Neural crest cell (in vitro differentiated cells): ENCODE measurements around the gene PFAS. TPM values are rescaled to one million over a fixed set of nuclear protein-coding genes. Genes with fewer than 3 reads are reported as not detected.
A peak's percentile ranks its signal among the peaks of the same experiment; 100 is the strongest.

Source experiments
- DNase-seq: peaks from one replicate; pipeline ENCODE4 v3.0.0; 2021; ENCODE audit warnings: low read depth, mixed read lengths, low spot score
- H3K27ac Mint-ChIP-seq: one replicate; pipeline ENCODE4 v1.8.0; 2021; ENCODE audit warnings: mild to moderate bottlenecking, mixed read lengths; ENCODE audit not compliant: unreplicated experiment
- H3K27me3 Mint-ChIP-seq: 2 replicates; pipeline ENCODE4 v1.8.0; 2021; ENCODE audit warnings: low read depth, mild to moderate bottlenecking, mixed read lengths
- H3K36me3 Mint-ChIP-seq: 2 replicates; pipeline ENCODE4 v1.8.0; 2021; ENCODE audit warnings: low read depth, mild to moderate bottlenecking, mixed read lengths
- H3K4me1 Mint-ChIP-seq: 2 replicates; pipeline ENCODE4 v1.8.0; 2021; ENCODE audit warnings: mixed read lengths
- H3K4me3 Mint-ChIP-seq: one replicate; pipeline ENCODE4 v1.8.0; 2021; ENCODE audit warnings: mild to moderate bottlenecking, mixed read lengths
- H3K9me3 Mint-ChIP-seq: 2 replicates; pipeline ENCODE4 v1.8.0; 2021; ENCODE audit warnings: mixed read lengths
- long read RNA-seq: library from polyadenylated mRNA; unstranded; transcript quantifications from one replicate; pipeline ENCODE4 v2.0.0, GENCODE V29; 2020
- total RNA-seq: library from RNA; stranded (reverse); gene quantifications from 2 replicates; pipeline ENCODE4 v1.2.1, GENCODE V29; 2021
- TF ChIP-seq, protein P1 (sequence below): fragments of 200-600 bp; sonication (generic); conservative IDR thresholded peaks from 2 replicates; pipeline ENCODE4 v1.5.0; 2021; ENCODE audit warnings: antibody characterized with exemption, mild to moderate bottlenecking

The PFAS gene, protein sequence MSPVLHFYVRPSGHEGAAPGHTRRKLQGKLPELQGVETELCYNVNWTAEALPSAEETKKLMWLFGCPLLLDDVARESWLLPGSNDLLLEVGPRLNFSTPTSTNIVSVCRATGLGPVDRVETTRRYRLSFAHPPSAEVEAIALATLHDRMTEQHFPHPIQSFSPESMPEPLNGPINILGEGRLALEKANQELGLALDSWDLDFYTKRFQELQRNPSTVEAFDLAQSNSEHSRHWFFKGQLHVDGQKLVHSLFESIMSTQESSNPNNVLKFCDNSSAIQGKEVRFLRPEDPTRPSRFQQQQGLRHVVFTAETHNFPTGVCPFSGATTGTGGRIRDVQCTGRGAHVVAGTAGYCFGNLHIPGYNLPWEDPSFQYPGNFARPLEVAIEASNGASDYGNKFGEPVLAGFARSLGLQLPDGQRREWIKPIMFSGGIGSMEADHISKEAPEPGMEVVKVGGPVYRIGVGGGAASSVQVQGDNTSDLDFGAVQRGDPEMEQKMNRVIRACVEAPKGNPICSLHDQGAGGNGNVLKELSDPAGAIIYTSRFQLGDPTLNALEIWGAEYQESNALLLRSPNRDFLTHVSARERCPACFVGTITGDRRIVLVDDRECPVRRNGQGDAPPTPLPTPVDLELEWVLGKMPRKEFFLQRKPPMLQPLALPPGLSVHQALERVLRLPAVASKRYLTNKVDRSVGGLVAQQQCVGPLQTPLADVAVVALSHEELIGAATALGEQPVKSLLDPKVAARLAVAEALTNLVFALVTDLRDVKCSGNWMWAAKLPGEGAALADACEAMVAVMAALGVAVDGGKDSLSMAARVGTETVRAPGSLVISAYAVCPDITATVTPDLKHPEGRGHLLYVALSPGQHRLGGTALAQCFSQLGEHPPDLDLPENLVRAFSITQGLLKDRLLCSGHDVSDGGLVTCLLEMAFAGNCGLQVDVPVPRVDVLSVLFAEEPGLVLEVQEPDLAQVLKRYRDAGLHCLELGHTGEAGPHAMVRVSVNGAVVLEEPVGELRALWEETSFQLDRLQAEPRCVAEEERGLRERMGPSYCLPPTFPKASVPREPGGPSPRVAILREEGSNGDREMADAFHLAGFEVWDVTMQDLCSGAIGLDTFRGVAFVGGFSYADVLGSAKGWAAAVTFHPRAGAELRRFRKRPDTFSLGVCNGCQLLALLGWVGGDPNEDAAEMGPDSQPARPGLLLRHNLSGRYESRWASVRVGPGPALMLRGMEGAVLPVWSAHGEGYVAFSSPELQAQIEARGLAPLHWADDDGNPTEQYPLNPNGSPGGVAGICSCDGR (N-terminal part only)
- total RNA-seq, result 201 and 217 TPM in 2 replicates
- long read RNA-seq, partial matches to known transcripts, result 7 of 9 reads
- long read RNA-seq, other reads (novel, unspliced or antisense), result 2 of 9 reads

DNA sequence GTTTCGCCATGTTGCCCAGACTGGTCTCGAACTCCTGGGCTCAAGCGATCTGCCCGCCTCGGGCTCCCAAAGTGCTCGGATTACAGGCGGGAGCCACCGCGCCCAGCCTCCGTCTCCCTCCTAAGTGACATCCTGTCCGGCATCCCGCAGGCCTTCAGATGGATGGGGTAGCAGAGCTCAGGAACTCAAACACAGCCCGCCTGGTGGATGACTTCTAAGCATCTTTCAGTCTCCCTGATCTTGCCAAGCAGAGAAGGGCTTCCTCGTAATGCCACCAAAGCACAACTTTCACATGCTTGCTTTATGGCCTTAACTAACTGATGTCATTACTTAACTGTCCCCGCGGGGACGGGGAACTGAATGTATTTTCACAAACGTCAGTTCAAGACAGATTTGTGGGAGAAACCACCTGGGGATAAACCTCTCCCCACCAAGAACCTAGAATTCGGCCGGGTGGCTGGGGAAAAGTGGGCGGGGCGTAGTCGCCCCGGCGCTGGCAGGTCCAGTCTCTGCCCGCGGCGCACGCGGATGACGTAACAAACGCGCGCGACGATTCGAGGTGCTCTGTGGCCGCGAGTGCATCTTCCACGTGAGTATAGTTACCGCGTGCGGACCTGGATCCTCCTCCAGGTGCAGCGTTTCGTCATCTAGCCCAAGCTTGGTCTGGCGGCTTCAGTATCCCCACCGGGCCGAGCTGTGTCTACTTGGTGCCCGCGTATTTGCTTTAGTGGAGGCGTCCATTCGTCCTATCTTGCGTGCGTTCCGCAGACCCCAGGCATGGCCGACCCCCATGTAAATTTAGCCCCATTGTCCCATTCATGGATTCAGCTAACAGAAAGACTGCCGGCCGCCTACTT is at the start of gene PFAS:
TSS of gene PFAS (plus strand) at position 539 of the 857 bp plus-strand sequence. CDS start 4,649 bp downstream, outside the sequence.
- Mint-ChIP-seq H3K27me3 (no peaks in the 10 kb centered on the region), H3K4me1 (peaks cover 24% of the 10 kb centered on the region), H3K4me3 (peak within 1 kb of the TSS; percentile 99), H3K9me3 (no peaks in the 10 kb centered on the region), H3K27ac (peak within 1 kb of the TSS; percentile 99), H3K36me3 (peaks cover 5% of the 10 kb centered on the region)
- peak; percentile 94 for DNase-seq
- TF ChIP-seq, protein P1, sequence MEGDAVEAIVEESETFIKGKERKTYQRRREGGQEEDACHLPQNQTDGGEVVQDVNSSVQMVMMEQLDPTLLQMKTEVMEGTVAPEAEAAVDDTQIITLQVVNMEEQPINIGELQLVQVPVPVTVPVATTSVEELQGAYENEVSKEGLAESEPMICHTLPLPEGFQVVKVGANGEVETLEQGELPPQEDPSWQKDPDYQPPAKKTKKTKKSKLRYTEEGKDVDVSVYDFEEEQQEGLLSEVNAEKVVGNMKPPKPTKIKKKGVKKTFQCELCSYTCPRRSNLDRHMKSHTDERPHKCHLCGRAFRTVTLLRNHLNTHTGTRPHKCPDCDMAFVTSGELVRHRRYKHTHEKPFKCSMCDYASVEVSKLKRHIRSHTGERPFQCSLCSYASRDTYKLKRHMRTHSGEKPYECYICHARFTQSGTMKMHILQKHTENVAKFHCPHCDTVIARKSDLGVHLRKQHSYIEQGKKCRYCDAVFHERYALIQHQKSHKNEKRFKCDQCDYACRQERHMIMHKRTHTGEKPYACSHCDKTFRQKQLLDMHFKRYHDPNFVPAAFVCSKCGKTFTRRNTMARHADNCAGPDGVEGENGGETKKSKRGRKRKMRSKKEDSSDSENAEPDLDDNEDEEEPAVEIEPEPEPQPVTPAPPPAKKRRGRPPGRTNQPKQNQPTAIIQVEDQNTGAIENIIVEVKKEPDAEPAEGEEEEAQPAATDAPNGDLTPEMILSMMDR, result no peak

DNA sequence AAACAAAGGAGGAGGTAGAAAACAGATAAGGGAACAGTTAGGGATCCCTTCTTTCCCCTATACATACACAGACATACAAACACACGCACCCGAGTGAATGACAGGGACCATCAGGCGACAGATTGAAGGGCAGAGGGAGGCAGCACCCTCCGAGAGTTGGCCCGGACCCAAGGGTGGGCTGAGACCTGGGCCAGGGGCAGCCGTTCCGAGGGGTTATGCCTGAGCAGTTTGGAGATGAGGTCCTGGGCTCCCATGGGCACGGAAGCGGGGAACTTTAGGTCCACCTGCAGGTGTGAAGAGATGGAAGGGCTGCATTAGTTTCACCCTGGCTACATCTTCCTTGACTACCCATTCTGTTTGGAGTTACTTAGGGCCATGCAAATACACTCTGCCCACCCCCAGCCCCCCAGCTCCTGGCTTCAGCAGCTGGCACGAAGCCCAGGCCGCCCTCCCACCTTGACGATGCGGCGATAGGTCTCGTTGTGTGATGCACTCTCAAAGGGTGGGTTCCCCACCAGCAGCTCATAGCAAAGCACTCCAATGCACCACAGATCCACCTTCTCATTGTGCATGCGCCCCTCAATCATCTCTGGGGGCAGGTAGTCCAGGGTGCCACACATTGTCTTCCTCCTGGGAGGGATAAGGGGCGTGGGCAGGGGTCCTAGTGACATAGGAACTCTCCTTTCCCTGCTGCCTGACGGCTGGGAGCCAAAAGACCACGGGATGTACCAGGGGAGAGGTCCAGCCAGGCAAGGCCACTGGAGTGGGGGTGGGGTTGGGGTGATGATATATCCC is 44.1 kb upstream of the PFAS start:
- peaks cover 26% of the 10 kb centered on the region for H3K36me3 Mint-ChIP-seq
- DNase-seq, result no peak
- peaks cover 2% of the 10 kb centered on the region for H3K9me3 Mint-ChIP-seq
- H3K4me1 Mint-ChIP-seq, result peaks cover 32% of the 10 kb centered on the region
- peaks cover 2% of the 10 kb centered on the region for H3K27me3 Mint-ChIP-seq
- H3K4me3 Mint-ChIP-seq, result peak overlapping the region; percentile 73
- TF ChIP-seq, protein P1, result no peak
- H3K27ac Mint-ChIP-seq, result no peak overlapping the region

DNA sequence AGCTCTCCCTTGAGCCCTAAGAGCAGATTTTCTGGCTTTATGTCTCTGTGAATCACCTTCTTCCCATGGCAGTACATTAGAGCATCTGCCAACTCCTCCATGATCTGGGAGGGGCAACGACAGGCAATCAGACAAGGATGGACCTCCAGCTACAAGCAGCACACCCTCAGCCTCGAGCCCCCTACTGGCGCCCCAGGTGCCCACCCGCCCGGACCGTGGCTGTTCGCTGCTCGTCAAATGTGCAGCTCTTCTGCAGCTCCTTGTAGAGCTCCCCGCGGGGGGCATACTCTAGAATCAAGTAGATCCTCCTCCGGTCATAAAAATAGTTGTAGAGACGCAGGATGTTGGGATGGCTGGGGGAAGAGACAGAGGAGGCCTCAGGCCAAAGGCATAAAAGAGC is 42.6 kb upstream of the PFAS start:
- Mint-ChIP-seq H3K4me3 (peak overlapping the region; percentile 76), H3K36me3 (peaks cover 20% of the 10 kb centered on the region), H3K4me1 (peaks cover 38% of the 10 kb centered on the region), H3K27me3 (no peaks in the 10 kb centered on the region), H3K27ac (no peak overlapping the region), H3K9me3 (no peaks in the 10 kb centered on the region)
- TF ChIP-seq, protein P1, result no peak
- no peak for DNase-seq

DNA sequence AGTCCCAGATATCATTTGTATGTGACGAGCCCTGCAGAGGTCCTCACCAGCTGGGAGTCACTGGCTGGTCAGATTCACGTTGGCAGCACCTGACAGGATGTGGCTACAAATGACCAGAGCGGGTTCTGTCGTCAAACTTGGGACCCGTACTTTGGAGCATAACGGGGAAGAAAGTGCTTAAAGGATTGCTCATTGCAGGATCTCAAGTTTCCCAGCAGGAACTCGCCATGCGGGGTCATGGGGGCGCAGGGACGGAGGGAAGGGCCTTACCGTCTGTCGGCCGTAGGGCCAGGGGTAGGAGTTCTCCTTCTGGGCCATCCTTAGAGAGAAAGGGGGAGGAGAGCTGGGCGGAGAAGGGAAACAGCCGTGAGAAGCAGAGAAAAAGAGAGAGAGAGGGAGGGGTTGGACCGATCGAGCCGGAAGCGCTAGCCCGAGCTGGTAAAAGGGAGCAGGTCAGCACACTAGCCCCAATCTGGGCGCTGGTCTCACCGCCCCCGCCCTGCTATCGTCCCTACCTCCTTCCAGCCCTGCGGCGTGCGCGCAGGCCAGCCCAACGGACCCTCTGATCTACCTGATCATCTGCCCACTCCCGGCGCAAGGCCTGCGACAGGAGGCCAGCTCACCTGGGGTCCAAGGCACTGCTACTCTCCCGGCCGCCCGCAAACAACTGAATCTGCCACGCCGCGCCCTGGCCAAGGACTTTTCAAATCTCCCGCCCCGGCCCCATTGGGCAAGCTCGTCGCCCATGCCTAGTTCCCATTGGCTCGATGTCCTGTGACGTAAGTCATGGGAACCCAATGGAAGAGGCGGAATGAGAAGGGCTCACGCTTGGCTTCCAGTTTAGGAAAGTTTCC is 39.0 kb upstream of the PFAS start, which contains the start of gene AURKB:
TSS of gene AURKB (minus strand) at position 669 of the 854 bp plus-strand sequence. CDS start at position 318, 351 bp downstream.
- DNase-seq, result peak; percentile 91
- H3K4me3 Mint-ChIP-seq, result peak within 1 kb of the TSS; percentile 95
- H3K36me3 Mint-ChIP-seq, result peaks cover 11% of the 10 kb centered on the region
- H3K27ac Mint-ChIP-seq, result peak within 1 kb of the TSS; percentile 90
- TF ChIP-seq, protein P1, result no peak
- no peaks in the 10 kb centered on the region for H3K27me3 Mint-ChIP-seq
- no peaks in the 10 kb centered on the region for H3K9me3 Mint-ChIP-seq
- H3K4me1 Mint-ChIP-seq, result peaks cover 34% of the 10 kb centered on the region
